Stimulated activated CD4-positive, alpha-beta T cell treated with anti-CD3 and anti-CD28 coated beads, Interleukin-1b, Interleukin-23, amount 100 ng/mL, for 4 hours (primary cell): ENCODE results near the gene ZIM2.

ENCODE experiments used
- DNase-seq, 2 donors: peaks; one replicate each; pipeline ENCODE4 v3.0.0-alpha.2; 2020; ENCODE audit warnings: low read depth in 2 of 2

The ZIM2 gene

GRCh38 chr19:56808717-56809392 is 31.7 kb downstream of the ZIM2 start:
- DNase-seq = no peak

- no peak for DNase-seq
Observed at GRCh38 chr19:56806639-56807038, 33.9 kb downstream of the ZIM2 start.

- no peak for DNase-seq
Observed at GRCh38 chr19:56778351-56778750, 62.2 kb downstream of the ZIM2 start.

GRCh38 chr19:56769650-56770049 is 70.9 kb downstream of the ZIM2 start:
- DNase-seq = no peak

- DNase-seq = no peak
Observed at GRCh38 chr19:56765137-56765536, 75.4 kb downstream of the ZIM2 start.

GRCh38 chr19:56764196-56764695 is 76.3 kb downstream of the ZIM2 start:
- DNase-seq = no peak

- no peak for DNase-seq
Observed at GRCh38 chr19:56760842-56761241, 79.7 kb downstream of the ZIM2 start.

GRCh38 chr19:56759531-56759930 is 81.0 kb downstream of the ZIM2 start:
- DNase-seq = no peak

- DNase-seq = no peak
Observed at GRCh38 chr19:56751078-56751489, 89.4 kb downstream of the ZIM2 start.

GRCh38 chr19:56750658-56751057 is 89.9 kb downstream of the ZIM2 start:
- DNase-seq = no peak

- no peak for DNase-seq
Observed at GRCh38 chr19:56748378-56748777, 92.1 kb downstream of the ZIM2 start.

GRCh38 chr19:56746367-56746766 is 94.2 kb downstream of the ZIM2 start:
- DNase-seq = no peak

- DNase-seq = no peak
Observed at GRCh38 chr19:56740501-56740900, 100.0 kb downstream of the ZIM2 start.

GRCh38 chr19:56736571-56736970 is 104.0 kb downstream of the ZIM2 start:
- DNase-seq = no peak

- DNase-seq = no peak
Observed at GRCh38 chr19:56732976-56733375, 107.5 kb downstream of the ZIM2 start.

GRCh38 chr19:56727677-56728076 is 112.8 kb downstream of the ZIM2 start:
- no peak for DNase-seq

GRCh38 chr19:56725829-56726424 is 114.6 kb downstream of the ZIM2 start:
- no peak for DNase-seq
